HG03442 (cell line): ENCODE data around the gene TCFL5.

Source experiments
- ATAC-seq: cut with Tn5 transposase; IDR thresholded peaks from one replicate; pipeline ENCODE4 v1.9.1; 2021; ENCODE audit warnings: mild to moderate bottlenecking, moderate library complexity; ENCODE audit not compliant: unreplicated experiment

The TCFL5 gene

DNA sequence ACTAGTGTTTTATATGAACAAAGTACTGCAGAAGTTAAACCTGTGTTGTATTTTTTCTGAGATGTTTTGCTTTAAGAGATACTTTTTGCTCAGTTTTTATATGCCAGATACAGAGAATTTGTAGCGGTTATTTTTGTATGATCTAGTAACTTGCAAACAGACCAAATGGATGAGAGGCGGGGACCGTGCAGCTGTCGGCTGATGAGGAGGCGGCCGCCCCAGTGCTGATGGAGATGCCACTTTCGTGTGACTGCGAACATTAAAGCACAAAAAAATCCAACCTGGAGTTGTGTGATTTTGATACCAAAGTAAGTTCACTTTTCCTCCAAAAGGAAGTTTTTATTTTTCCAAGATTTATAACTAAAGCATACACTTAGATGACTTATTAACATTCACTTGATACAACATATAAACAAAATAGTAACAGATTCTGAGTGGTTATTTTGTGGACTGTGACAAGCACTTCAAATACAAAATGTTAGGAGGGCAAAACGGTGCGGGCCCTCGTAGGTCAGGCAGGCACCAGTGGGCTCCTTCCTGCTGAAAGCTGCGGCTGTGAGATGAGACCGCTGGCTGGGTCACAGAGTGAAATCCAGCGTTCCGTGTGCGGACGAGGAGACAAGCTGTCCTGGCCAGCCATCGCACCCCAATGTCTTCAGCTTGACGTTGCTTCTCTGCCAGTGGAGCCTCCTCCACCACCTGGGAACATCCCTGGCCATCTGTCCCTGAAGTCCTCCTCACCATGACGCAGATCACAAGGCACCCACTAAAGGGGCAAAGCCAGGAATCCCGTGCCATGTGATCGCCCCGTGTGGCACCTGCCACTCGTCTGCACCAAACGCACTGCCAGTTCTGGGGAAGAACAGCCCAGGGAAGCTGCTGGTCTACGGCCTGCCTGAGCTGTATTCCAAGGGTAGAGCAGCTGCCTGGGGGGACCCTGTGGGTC, 61.0 kb downstream of the TCFL5 start:
- ATAC-seq = no peak

DNA sequence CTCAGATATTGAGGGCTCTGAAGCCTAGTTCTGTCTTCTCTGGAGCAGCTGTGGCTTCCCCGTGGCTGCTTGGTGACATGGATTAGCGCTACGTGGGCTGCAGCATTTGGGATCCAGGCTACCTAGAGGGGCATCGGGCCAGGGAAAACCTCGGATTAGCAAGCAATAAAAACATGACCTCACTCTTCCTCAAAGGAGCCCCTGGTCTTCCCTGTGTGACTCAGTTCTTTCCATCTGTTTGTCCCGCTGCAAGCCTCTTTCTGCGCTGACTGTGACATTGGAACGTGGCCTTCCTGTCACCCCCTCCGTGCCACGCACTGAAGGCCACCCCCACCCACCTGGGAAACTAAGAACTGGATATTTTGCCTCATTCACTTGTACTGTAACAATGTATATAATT, 61.7 kb downstream of the TCFL5 start:
- no peak for ATAC-seq

DNA sequence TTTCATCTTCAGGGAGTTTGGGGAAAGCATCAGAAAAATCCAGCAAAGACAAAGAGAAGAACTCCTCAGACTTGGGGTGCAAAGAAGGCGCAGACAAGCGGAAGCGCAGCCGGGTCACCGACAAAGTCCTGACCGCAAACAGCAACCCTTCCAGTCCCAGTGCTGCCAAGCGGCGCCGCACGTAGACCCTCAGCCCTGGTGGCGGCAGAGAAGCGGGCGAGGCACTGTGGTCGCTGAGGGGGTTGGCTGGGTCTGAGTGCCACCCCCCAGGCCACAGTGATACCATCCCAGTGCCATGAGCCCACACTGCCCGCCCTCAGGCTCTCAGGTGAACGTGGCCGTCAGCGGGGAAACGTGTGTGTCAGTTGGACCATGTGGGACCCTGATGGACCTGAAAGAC, 62.2 kb downstream of the TCFL5 start:
- ATAC-seq = no peak

DNA sequence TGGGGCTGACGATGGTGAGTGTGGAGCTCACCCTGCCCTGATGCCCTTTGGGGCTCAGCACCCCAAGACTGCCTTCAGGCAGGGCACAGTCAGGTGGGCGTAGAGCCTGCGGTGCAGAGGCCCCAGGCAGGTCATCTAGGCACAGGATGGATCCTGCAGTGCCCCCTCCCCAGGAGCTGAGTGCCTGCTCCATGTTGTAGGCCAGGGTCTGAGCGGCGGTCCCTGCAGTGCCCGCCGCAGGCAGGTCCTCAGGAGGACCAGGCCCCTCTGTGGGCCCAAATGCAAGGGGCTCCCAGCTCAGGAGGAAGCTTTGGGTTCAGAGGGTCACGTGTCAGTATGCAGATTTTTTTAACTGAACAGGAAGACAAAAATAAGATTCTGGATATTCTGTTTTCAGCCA, 62.6 kb downstream of the TCFL5 start:
- no peak for ATAC-seq

DNA sequence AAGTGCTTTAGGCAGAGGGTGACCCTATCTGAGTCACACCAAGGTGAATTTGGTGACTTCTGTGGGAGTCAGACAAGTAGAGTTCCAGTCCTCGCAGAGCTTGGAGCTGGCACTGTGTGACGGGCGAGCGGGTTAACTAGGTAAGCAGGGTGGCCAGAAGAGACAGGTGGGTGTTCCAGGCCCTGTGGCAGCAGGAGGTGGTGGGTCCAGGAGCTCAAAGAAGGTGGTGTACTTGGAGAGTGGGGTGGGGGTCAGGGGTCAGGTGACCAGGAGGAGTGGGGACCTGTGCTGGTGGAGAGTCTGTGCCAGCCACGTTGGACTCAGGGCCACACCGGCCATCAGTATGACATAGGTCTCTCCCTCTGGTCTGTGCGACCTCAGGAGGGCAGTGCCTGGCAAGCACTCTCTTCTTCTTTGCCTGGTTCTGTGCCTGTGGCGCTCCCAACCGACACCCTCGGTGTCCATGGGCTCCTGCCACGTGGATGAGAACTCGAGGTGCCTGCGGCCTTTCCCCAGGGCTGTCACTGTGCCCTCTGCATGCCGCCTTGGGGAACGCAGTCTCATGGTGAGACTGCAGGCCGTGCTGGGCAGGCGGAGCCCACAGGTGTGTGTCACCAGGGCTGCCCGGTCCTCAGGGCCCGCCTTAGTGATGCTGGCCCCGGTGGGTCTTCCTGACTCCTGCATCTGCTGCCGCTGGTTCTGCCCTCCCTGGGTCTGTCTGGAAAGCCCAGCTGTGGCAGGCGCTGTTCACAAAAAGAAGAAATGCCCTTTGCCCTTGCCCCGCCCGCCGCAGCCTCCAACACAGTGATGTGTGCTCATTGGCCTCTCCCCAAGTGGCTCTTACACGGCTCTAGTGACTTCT, 63.7 kb downstream of the TCFL5 start:
- no peak for ATAC-seq

DNA sequence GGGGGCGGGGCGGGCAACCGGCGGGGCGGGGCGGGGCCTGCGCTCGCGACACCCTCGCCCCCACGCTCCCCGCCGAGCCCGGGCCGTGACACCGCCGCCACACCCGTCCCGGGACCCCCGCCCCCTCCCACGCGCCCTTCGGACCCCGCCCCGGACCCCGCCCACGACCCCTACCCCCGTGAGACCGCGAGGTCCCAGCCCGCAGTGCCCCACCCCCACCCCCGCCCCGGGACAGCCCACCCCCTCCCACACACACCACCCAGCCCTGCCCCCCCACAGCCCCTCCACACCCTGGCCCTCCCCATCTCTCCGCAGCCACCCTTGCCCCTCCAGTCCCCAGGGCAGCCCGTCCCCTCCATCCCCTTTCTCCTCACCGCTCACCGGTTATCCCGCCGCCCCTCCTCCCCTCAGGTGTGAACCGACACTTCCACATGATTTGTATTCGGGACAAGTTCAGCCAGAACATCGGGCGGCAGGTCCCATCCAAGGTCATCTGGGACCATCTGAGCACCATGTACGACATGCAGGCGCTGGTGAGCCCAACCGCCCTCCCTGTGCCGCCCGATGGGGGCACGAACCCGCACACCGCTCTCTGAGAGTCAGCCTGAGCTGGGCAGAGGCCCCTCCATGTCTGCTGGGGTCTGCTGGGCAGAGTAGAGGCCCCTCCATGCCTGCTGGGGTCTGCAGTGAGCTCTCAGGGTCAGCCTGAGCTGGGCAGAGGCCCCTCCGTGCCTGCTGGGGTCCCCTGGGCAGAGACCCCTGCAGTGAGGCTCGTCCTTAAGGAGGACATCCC, 64.7 kb downstream of the TCFL5 start:
- no peak for ATAC-seq

DNA sequence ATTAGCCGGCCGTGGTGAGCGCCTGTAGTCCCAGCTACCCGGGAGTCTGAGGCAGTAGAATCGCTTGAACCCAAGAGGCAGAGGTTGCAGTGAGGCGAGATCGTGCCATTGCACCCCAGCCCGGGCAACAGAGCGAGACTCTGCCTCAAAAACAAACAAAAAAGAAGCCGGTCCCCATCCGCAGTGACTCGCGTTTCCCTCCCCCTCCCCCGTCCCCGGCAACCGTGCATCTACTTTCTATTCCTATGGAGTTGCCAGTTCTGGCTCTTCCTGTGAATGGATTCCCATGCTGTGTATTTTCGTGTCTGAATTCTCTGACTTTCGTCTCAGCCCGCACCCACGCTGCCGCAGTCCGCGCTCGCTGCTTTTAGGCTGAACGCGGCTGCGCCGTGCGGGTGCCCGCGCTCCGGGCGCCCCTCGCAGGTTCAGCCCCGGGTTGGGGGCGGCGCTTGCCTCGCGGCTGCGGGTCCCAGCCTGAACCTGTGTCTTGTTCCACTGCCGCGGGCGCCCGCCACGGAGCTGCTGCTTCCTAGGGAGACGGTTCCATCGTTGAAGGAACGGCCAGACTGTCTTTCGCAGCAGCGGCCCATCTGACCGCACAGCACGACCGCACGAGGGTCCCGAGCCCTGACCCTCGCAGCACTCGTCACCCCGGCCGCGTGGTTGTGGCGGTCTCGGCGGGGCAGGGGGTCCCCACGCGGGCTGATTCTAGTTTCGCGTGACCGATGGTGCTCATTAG, 66.4 kb downstream of the TCFL5 start:
- no peak for ATAC-seq

DNA sequence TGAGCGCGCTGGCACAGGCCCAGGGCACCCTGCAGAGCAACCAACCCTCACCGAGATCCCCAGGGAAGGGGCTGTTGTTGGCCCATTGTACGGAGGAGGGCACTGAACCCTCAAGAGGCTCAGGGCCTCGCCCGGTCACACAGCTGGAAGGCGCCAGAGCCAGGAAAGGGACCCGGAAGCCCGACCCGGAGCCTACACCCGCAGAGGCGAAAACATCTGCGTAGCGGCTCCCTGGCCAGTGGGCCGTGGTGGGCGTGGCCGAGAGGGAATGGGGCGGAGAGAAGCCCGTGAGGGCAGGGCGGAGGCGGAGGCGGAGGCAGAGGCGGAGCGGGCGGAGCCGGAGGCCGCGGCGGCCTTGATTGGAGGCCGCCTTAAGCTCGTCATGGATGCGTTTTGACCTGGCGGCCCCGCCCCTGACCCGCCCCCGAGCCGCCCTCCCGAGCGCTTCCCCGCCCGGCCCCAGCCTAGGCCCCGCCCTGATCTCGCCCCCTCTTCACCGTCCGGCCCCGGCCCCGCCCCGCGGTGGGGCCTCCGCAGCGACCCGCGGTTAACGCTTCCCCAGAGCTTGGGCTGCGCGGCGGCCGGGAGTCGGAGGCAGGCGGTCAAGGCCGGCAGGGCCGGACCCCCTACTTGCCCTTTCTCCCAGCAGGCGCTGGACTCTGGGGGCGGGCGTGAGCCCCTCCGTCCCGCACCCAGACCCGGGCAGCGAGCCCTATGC, 67.5 kb downstream of the TCFL5 start:
- peak; percentile 54 for ATAC-seq

DNA sequence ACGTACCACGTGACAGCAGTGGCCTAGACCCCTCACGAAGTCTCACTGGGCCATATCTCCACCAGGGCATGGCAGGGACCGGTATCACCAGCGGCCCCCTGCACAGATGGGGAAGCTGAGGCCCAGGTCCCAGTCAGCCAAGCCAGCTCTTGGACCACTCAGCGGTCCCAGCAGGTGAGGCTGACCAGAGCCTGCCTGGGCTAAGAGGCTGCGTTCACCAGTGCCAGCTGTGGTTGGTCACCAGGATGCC, 67.9 kb downstream of the TCFL5 start:
- no peak for ATAC-seq

DNA sequence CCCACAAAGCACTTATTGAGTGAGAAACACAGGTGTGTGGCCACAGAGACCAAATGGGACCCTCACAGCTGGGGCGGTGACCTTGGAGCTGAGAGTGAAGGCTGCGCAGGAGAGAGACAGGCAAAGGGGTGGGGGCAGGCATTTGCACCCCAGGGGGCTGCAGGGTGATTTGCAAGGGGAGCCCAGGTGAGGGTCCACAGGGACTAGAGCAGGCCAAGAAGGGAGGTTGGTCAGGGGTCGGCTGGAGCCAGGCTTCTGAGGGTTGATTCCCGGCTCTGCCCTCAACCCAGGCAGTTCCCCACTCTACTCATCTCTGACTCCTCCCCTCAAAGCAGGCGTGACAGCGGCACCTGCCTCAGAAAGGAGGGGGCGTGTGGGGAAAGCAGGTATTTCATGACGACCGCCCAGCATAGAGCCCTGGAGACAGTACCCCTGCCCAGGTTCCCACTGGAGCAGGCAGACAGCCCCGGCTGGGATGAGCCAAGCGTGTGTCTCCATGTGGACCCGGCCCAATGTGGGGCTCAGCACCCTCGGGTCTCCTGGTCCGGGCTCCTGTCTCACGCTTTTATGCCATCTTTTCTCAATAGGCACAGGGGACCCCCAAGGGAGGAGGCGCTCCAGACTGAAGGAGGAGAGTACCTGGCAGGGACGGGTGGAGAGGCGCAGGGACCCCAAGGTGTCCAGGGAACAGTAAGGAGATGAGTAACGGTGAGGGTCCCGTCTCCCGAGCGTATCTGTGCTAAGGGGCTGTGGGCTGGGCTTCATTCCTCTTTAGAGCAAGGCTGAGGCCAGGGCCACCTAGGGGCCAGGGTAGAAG, 68.5 kb downstream of the TCFL5 start:
- no peak for ATAC-seq

DNA sequence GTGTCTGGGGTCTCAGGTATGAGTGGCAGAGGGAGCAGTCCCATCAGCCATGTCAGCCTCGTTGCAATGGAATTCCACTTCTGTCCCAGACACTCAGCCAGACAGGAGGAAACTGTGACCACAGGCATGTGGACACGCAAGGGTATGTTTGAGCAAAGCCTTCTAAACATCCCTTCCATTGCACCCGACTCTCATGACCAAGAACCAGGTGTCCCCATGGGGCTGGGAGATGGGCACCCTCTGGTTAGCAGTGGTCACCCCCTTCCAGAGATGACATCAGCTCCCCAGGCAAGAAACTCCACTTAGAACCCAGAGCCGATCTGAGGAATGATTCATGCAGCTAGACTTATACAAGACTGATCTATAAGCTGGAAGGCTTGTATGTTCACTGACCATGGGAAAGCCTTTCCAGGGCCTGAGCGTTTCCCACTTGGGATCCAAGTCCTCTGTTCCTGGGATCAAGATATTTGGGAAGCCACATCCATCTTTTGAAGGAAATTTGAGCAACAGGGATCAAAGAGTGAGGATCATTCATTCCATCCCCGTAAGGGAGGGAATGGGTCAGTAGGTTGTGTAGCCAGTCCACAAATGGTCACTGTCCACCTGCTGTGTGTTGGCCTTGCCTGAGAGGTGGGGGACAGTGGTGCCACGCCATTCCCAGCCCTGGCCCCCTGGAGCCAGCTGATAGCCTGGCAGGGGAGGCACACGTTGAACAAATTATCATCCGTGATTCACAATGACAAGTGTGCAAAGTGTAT, 69.3 kb downstream of the TCFL5 start:
- ATAC-seq = no peak

DNA sequence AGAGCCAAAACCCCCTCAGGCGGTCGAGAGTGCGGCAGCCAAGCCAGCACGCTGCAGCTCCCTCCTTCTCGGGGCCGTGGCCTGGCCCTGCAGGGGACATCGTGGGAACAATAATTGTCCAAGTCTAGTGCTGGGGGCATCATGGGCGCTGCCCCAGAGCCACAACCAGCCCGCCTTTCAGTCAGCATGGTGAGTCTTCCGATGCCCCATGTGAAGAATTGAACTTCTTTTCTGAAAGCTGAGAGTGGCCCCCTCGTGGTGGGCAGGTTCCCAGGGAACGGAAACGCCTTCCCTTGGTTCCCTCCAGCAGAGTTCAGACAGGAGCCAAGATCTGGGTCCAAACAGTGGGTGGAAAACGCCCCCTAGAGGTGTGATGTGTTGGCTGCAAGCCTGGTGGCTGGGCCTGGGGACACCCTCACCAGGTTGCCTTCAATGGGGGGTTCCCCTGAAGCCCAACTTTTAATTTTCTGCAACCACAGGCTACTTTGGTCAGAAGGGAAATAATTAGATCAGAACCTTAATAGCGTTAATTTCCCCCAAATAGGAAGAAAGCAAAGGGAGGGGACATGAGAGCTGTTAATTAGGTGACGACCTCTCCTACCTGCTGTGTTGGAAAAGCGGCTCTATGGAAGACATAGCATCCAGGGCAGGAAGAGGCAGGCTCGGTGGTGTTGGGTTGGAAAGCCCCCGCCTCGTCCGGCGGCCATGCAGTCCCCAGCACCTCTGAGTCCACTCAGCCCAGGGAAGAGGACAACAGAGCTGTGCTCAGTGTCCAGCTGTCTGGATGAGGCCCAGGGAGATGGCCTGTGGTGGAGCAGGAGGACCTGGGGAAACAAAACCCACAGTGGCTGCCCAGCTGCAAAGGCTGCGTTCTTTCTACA, 70.1 kb downstream of the TCFL5 start:
- no peak for ATAC-seq
